ENCODE measurements around the gene PDZD2. TPM values are rescaled to one million over a fixed set of nuclear protein-coding genes. Genes with fewer than 3 reads are reported as not detected.
A peak's percentile ranks its signal among the peaks of the same experiment; 100 is the strongest.
"Not testable (repeated sequence)": the region's sequence is repeated elsewhere in the genome, so short reads cannot be mapped to it uniquely, and the experiment has no call there.

The PDZD2 gene
- 59.4 TPM for total RNA-seq
- long read RNA-seq, partial matches to known transcripts: 9 of 13 reads
- long read RNA-seq, other reads (novel, unspliced or antisense): 4 of 13 reads

- intact Hi-C loops (cut with DNase I): loop anchor here (1.0 to 5.0 kb wide), 3 partner anchors 43 to 170 kb away; no protein-coding TSS in a partner anchor
- ATAC-seq (peak; percentile 74), DNase-seq (ENCODE audit: missing footprints) (peak; percentile 90)
Observed at GRCh38 chr5:31638748-31639418, at the start of gene PDZD2. TSS of gene PDZD2 (plus strand) at chr5:31639131.

GRCh38 chr5:31593665-31594064 lies 45.3 kb upstream of the PDZD2 start:
- no peak for DNase-seq (ENCODE audit: missing footprints)
- no peak for ATAC-seq
- intact Hi-C loops (cut with DNase I): no loop called here

- ATAC-seq (no peak), DNase-seq (ENCODE audit: missing footprints) (no peak)
- intact Hi-C loops (cut with DNase I): no loop called here
Observed at GRCh38 chr5:31596354-31596753, 42.6 kb upstream of the PDZD2 start.

GRCh38 chr5:31598640-31599611 lies 40.0 kb upstream of the PDZD2 start:
- ATAC-seq (no peak), DNase-seq (ENCODE audit: missing footprints) (no peak)
- intact Hi-C loops (cut with DNase I): no loop called here

GRCh38 chr5:31602305-31602704 lies 36.6 kb upstream of the PDZD2 start:
- DNase-seq (ENCODE audit: missing footprints); intact Hi-C loops (cut with DNase I); ATAC-seq: not testable (repeated sequence)

GRCh38 chr5:31604240-31604639 lies 34.7 kb upstream of the PDZD2 start:
- intact Hi-C loops (cut with DNase I): no loop called here
- no peak for DNase-seq (ENCODE audit: missing footprints)
- no peak for ATAC-seq

GRCh38 chr5:31604644-31605043 lies 34.3 kb upstream of the PDZD2 start:
- DNase-seq (ENCODE audit: missing footprints) (no peak), ATAC-seq (no peak)
- intact Hi-C loops (cut with DNase I): no loop called here

GRCh38 chr5:31605920-31606319 lies 33.0 kb upstream of the PDZD2 start:
- no peak for ATAC-seq

GRCh38 chr5:31607546-31607945 lies 31.4 kb upstream of the PDZD2 start:
- DNase-seq (ENCODE audit: missing footprints) (no peak), ATAC-seq (no peak)
- intact Hi-C loops (cut with DNase I): no loop called here

More at GRCh38 chr5:31605920-31606319, 33.0 kb upstream of the PDZD2 start:
- no peak for DNase-seq (ENCODE audit: missing footprints)
- intact Hi-C loops (cut with DNase I): no loop called here

GRCh38 chr5:31611002-31611401 lies 27.9 kb upstream of the PDZD2 start:
- DNase-seq (ENCODE audit: missing footprints): peak; percentile 50
- ATAC-seq: peak; percentile 87
- intact Hi-C loops (cut with DNase I): no loop called here

- ATAC-seq: no peak
- intact Hi-C loops (cut with DNase I): no loop called here
- DNase-seq (ENCODE audit: missing footprints): no peak
Observed at GRCh38 chr5:31613651-31614050, 25.3 kb upstream of the PDZD2 start.

- DNase-seq (ENCODE audit: missing footprints) (no peak), ATAC-seq (peak; percentile 29)
- intact Hi-C loops (cut with DNase I): no loop called here
Observed at GRCh38 chr5:31614151-31615020, 24.5 kb upstream of the PDZD2 start.

GRCh38 chr5:31617867-31618266 lies 21.1 kb upstream of the PDZD2 start:
- intact Hi-C loops (cut with DNase I): no loop called here

GRCh38 chr5:31620026-31620425 lies 18.9 kb upstream of the PDZD2 start:
- no peak for DNase-seq (ENCODE audit: missing footprints)
- intact Hi-C loops (cut with DNase I): no loop called here
- no peak for ATAC-seq

More at GRCh38 chr5:31617867-31618266, 21.1 kb upstream of the PDZD2 start:
- ATAC-seq: no peak
- DNase-seq (ENCODE audit: missing footprints): no peak

- intact Hi-C loops (cut with DNase I): no loop called here
- ATAC-seq: no peak
- no peak for DNase-seq (ENCODE audit: missing footprints)
Observed at GRCh38 chr5:31623249-31623648, 15.7 kb upstream of the PDZD2 start.

GRCh38 chr5:31625394-31625793 lies 13.5 kb upstream of the PDZD2 start:
- ATAC-seq: no peak

GRCh38 chr5:31626156-31626555 lies 12.8 kb upstream of the PDZD2 start:
- intact Hi-C loops (cut with DNase I): no loop called here
- DNase-seq (ENCODE audit: missing footprints) (no peak), ATAC-seq (peak; percentile 67)

More at GRCh38 chr5:31625394-31625793, 13.5 kb upstream of the PDZD2 start:
- no peak for DNase-seq (ENCODE audit: missing footprints)
- intact Hi-C loops (cut with DNase I): no loop called here

- DNase-seq (ENCODE audit: missing footprints): no peak
- no peak for ATAC-seq
- intact Hi-C loops (cut with DNase I): no loop called here
Observed at GRCh38 chr5:31626604-31627234, 12.2 kb upstream of the PDZD2 start.
